Measurements from ENCODE around the gene CDC20. TPM values are rescaled to one million over a fixed set of nuclear protein-coding genes. Genes with fewer than 3 reads are reported as not detected.

The CDC20 gene
- total and polyA plus RNA-seq, 2 experiments from 2014 or later, result 207 to 252 TPM

DNA sequence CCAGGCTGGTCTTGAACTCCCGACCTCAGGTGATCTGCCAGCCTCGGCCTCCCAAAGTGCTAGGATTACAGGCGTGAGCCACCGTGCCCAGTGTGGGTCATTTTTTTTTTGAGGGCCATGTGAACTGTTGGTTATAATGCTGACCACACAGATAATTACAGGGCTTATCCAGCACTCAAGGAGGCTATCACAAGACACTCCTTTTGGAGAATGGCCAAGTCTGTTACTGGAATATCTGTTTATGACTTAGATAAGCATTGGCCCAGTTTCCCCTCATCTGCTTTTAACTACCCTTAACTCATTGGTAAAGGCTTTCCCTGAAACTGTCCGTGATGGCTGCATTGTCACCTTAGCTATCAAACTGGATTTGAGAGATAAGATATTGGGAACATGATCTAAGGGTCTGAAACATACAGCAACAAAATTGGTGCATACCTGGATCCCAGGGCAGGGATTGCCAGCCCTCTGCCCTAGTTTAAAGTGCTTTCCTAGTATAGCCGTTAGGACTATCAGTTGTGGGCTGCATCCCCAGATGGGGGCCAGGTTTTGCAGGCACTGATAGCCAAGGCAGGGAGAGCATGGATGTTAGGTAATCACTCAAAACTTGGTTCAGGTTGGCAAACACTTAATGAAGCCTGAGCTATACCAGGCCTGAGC lies 46.6 kb downstream of the CDC20 start:
- TF ChIP-seq, protein P1, sequence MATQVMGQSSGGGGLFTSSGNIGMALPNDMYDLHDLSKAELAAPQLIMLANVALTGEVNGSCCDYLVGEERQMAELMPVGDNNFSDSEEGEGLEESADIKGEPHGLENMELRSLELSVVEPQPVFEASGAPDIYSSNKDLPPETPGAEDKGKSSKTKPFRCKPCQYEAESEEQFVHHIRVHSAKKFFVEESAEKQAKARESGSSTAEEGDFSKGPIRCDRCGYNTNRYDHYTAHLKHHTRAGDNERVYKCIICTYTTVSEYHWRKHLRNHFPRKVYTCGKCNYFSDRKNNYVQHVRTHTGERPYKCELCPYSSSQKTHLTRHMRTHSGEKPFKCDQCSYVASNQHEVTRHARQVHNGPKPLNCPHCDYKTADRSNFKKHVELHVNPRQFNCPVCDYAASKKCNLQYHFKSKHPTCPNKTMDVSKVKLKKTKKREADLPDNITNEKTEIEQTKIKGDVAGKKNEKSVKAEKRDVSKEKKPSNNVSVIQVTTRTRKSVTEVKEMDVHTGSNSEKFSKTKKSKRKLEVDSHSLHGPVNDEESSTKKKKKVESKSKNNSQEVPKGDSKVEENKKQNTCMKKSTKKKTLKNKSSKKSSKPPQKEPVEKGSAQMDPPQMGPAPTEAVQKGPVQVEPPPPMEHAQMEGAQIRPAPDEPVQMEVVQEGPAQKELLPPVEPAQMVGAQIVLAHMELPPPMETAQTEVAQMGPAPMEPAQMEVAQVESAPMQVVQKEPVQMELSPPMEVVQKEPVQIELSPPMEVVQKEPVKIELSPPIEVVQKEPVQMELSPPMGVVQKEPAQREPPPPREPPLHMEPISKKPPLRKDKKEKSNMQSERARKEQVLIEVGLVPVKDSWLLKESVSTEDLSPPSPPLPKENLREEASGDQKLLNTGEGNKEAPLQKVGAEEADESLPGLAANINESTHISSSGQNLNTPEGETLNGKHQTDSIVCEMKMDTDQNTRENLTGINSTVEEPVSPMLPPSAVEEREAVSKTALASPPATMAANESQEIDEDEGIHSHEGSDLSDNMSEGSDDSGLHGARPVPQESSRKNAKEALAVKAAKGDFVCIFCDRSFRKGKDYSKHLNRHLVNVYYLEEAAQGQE (IDR thresholded peaks at IDR 0.05; ENCODE audit: unreplicated experiment), result no peak
- TF ChIP-seq, protein P2, sequence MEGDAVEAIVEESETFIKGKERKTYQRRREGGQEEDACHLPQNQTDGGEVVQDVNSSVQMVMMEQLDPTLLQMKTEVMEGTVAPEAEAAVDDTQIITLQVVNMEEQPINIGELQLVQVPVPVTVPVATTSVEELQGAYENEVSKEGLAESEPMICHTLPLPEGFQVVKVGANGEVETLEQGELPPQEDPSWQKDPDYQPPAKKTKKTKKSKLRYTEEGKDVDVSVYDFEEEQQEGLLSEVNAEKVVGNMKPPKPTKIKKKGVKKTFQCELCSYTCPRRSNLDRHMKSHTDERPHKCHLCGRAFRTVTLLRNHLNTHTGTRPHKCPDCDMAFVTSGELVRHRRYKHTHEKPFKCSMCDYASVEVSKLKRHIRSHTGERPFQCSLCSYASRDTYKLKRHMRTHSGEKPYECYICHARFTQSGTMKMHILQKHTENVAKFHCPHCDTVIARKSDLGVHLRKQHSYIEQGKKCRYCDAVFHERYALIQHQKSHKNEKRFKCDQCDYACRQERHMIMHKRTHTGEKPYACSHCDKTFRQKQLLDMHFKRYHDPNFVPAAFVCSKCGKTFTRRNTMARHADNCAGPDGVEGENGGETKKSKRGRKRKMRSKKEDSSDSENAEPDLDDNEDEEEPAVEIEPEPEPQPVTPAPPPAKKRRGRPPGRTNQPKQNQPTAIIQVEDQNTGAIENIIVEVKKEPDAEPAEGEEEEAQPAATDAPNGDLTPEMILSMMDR (conservative IDR thresholded peaks at IDR 0.05; ENCODE audit: low read depth in 2 of 2), result no peak
- TF ChIP-seq, protein P3, sequence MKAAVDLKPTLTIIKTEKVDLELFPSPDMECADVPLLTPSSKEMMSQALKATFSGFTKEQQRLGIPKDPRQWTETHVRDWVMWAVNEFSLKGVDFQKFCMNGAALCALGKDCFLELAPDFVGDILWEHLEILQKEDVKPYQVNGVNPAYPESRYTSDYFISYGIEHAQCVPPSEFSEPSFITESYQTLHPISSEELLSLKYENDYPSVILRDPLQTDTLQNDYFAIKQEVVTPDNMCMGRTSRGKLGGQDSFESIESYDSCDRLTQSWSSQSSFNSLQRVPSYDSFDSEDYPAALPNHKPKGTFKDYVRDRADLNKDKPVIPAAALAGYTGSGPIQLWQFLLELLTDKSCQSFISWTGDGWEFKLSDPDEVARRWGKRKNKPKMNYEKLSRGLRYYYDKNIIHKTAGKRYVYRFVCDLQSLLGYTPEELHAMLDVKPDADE (IDR thresholded peaks at IDR 0.05), result no peak
- TF ChIP-seq EZH2phosphoT487 (IDR thresholded peaks at IDR 0.05; ENCODE audit: unreplicated experiment), result no peak
- TF ChIP-seq NANOG (IDR thresholded peaks at IDR 0.05; ENCODE audit: borderline replicate concordance), result no peak
- TF ChIP-seq EZH2 (IDR thresholded peaks at IDR 0.05; ENCODE audit: low read depth, unreplicated experiment), result no peak
- TF ChIP-seq CREB1 (CRISPR knock-in tag; IDR thresholded peaks at IDR 0.05; ENCODE audit: low read depth), result no peak
- TF ChIP-seq JUNB (IDR thresholded peaks at IDR 0.05; ENCODE audit: unreplicated experiment), result no peak
- TF ChIP-seq, protein P4, sequence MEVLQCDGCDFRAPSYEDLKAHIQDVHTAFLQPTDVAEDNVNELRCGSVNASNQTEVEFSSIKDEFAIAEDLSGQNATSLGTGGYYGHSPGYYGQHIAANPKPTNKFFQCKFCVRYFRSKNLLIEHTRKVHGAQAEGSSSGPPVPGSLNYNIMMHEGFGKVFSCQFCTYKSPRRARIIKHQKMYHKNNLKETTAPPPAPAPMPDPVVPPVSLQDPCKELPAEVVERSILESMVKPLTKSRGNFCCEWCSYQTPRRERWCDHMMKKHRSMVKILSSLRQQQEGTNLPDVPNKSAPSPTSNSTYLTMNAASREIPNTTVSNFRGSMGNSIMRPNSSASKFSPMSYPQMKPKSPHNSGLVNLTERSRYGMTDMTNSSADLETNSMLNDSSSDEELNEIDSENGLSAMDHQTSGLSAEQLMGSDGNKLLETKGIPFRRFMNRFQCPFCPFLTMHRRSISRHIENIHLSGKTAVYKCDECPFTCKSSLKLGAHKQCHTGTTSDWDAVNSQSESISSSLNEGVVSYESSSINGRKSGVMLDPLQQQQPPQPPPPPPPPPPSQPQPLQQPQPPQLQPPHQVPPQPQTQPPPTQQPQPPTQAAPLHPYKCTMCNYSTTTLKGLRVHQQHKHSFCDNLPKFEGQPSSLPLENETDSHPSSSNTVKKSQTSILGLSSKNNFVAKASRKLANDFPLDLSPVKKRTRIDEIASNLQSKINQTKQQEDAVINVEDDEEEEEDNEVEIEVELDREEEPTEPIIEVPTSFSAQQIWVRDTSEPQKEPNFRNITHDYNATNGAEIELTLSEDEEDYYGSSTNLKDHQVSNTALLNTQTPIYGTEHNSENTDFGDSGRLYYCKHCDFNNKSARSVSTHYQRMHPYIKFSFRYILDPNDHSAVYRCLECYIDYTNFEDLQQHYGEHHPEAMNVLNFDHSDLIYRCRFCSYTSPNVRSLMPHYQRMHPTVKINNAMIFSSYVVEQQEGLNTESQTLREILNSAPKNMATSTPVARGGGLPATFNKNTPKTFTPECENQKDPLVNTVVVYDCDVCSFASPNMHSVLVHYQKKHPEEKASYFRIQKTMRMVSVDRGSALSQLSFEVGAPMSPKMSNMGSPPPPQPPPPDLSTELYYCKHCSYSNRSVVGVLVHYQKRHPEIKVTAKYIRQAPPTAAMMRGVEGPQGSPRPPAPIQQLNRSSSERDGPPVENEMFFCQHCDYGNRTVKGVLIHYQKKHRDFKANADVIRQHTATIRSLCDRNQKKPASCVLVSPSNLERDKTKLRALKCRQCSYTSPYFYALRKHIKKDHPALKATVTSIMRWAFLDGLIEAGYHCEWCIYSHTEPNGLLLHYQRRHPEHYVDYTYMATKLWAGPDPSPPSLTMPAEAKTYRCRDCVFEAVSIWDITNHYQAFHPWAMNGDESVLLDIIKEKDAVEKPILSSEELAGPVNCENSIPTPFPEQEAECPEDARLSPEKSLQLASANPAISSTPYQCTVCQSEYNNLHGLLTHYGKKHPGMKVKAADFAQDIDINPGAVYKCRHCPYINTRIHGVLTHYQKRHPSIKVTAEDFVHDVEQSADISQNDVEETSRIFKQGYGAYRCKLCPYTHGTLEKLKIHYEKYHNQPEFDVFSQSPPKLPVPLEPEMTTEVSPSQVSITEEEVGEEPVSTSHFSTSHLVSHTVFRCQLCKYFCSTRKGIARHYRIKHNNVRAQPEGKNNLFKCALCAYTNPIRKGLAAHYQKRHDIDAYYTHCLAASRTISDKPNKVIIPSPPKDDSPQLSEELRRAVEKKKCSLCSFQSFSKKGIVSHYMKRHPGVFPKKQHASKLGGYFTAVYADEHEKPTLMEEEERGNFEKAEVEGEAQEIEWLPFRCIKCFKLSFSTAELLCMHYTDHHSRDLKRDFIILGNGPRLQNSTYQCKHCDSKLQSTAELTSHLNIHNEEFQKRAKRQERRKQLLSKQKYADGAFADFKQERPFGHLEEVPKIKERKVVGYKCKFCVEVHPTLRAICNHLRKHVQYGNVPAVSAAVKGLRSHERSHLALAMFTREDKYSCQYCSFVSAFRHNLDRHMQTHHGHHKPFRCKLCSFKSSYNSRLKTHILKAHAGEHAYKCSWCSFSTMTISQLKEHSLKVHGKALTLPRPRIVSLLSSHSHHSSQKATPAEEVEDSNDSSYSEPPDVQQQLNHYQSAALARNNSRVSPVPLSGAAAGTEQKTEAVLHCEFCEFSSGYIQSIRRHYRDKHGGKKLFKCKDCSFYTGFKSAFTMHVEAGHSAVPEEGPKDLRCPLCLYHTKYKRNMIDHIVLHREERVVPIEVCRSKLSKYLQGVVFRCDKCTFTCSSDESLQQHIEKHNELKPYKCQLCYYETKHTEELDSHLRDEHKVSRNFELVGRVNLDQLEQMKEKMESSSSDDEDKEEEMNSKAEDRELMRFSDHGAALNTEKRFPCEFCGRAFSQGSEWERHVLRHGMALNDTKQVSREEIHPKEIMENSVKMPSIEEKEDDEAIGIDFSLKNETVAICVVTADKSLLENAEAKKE (CRISPR knock-in tag; IDR thresholded peaks at IDR 0.05), result no peak
- TF ChIP-seq STAT1 (IDR thresholded peaks at IDR 0.05; ENCODE audit: unreplicated experiment), result no peak
- TF ChIP-seq ZNF114 (CRISPR knock-in tag; IDR thresholded peaks at IDR 0.05), result no peak
- TF ChIP-seq ZNF331 (CRISPR knock-in tag; IDR thresholded peaks at IDR 0.05; ENCODE audit: low read depth), result no peak
- no peak for TF ChIP-seq POLR2AphosphoS5 (IDR thresholded peaks at IDR 0.05; ENCODE audit: low read depth)
- no peaks in the 10 kb centered on the region for H3K79me2 ChIP-seq (replicated peaks; ENCODE audit: insufficient read depth)
- Mint-ChIP-seq H3K4me1 (no peaks in the 10 kb centered on the region), H3K36me3 (ENCODE audit: low read depth) (peaks cover 13% of the 10 kb centered on the region), H3K27me3 (ENCODE audit: insufficient read depth, low read depth, poor library complexity) (no peaks in the 10 kb centered on the region), H3K9me3 (no peaks in the 10 kb centered on the region), H3K27ac (no peak overlapping the region), H3K4me3 (no peak overlapping the region)
- no peak overlapping the region for H3K27ac ChIP-seq (ENCODE audit: low read depth)
- ATAC-seq, result no peak
- H3K36me3 ChIP-seq (ENCODE audit: insufficient read depth), result no peaks in the 10 kb centered on the region
- no peak overlapping the region for H3K4me2 ChIP-seq
- no peaks in the 10 kb centered on the region for H3K4me1 ChIP-seq (ENCODE audit: insufficient read depth)
- H3K27me3 ChIP-seq (ENCODE audit: insufficient read depth), result no peaks in the 10 kb centered on the region
- H2AFZ ChIP-seq, result no peak overlapping the region
- H3F3A ChIP-seq (replicated peaks; ENCODE audit: low read depth), result no peaks in the 10 kb centered on the region
- H3K4me3 ChIP-seq, result no peak overlapping the region
- H3K9me2 ChIP-seq (ENCODE audit: insufficient read depth), result no peaks in the 10 kb centered on the region
- no peak for DNase-seq (ENCODE audit: low spot score)
- H4K20me1 ChIP-seq (replicated peaks; ENCODE audit: insufficient read depth), result no peaks in the 10 kb centered on the region; the same call in 1 of the 2 replicates

Data from GM23338 (cell line).